Activated naive CD8-positive, alpha-beta T cell (primary cell): ENCODE results near the gene PRRT1B.

Experiments
- H3K27ac Mint-ChIP-seq: one replicate; pipeline ENCODE4 v1.8.0; 2021; ENCODE audit warnings: mixed read lengths
- H3K27me3 Mint-ChIP-seq: one replicate; pipeline ENCODE4 v1.8.0; 2021; ENCODE audit warnings: mixed read lengths
- H3K36me3 Mint-ChIP-seq: one replicate; pipeline ENCODE4 v1.8.0; 2021; ENCODE audit warnings: mixed read lengths
- H3K4me1 Mint-ChIP-seq: one replicate; pipeline ENCODE4 v1.8.0; 2021; ENCODE audit warnings: low read depth, mixed read lengths
- H3K4me3 Mint-ChIP-seq: one replicate; pipeline ENCODE4 v1.8.0; 2021; ENCODE audit warnings: mild to moderate bottlenecking, mixed read lengths
- H3K9me3 Mint-ChIP-seq: one replicate; pipeline ENCODE4 v1.8.0; 2021; ENCODE audit warnings: low read depth, mixed read lengths

The PRRT1B gene

DNA sequence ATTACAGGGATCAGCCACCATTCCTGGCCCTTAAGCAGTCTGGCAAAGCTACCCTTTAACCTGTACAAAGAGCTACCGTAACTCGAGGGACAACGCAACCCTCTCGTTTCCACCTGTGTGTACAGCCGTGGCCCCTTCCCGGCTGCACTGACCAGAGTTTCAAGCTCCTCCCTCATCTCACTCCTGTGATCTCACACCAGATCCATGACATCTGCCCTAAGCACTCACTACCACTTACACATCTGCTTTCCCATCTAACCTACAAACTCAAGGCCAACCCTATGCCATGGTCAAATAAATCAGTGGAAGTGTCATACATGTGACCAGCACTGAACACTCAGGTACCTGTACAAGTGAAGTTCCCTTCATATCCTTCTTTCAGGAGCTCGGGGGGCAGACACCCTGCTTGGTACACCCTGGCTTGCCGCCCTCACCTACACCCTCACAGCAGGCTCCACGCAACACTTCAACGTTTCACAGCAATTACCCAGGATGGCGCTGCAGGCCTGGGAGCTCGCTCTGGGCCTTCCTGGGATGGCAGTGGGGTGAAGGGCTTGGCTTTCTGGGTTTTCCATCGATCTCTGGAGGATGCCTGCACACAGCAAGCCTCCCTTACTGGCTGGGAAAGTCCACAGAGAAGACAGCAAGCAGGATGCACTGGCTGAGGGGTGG, 61.7 kb downstream of the PRRT1B start:
- H3K27ac Mint-ChIP-seq: no peak overlapping the region
- no peaks in the 10 kb centered on the region for H3K9me3 Mint-ChIP-seq
- H3K36me3 Mint-ChIP-seq: no peaks in the 10 kb centered on the region
- no peaks in the 10 kb centered on the region for H3K4me1 Mint-ChIP-seq
- no peaks in the 10 kb centered on the region for H3K27me3 Mint-ChIP-seq
- H3K4me3 Mint-ChIP-seq: no peak overlapping the region

DNA sequence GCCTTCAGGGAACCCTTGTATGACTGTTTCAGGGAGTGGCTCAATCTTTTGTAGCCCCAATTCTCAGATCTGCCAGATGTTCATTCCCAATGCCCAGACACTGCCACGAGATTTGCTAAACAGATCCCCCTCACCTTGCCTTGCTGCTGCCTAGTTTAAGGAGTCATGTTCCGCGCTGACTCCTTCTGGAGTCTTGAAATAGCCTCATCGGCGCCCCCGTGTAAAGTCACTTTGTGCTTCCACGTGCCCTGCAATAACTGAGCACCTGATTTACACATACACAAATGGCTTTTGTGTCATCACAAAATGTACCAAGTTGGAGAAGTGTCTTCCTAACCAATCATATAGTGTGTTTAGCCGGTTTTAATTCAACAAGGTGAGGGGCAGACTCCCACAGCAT, 62.3 kb downstream of the PRRT1B start:
- Mint-ChIP-seq H3K4me3 (no peak overlapping the region), H3K27ac (no peak overlapping the region), H3K9me3 (no peaks in the 10 kb centered on the region), H3K36me3 (no peaks in the 10 kb centered on the region), H3K4me1 (no peaks in the 10 kb centered on the region), H3K27me3 (no peaks in the 10 kb centered on the region)

DNA sequence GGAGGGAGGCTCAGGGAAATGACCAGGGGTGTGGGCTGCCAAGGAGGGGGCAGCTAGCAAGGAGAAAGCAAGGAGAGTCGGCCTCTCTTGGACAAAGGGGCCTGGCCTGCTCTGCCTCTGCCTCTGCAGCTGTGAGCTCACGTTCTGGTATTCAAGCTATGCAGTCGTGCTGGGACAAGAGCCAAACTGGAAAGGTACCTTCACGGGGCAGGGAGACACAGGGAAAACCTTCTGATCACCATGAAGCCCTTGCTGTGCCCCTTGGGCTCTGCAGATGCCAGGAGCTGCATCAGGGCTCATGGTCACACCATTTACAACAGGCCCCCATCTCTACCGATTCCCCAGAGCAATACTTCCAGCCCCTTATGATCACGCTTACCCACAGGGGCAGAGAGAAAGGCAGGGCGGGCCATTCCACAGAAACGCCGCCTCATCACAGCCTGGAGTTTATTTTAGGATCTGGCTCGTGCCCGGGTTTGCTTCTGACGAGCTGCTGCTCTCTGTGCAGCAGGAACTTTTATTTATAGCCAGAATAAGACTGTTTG, 63.2 kb downstream of the PRRT1B start:
- Mint-ChIP-seq H3K9me3 (no peaks in the 10 kb centered on the region), H3K4me3 (no peak overlapping the region), H3K27ac (no peak overlapping the region), H3K4me1 (no peaks in the 10 kb centered on the region), H3K36me3 (peaks cover 3% of the 10 kb centered on the region), H3K27me3 (no peaks in the 10 kb centered on the region)
